K562 (cell line): ENCODE results near the gene SPATA12. TPM values are rescaled to one million over a fixed set of nuclear protein-coding genes. Genes with fewer than 3 reads are reported as not detected.
A peak's percentile ranks its signal among the peaks of the same experiment; 100 is the strongest.

Experiments
- ARID1B ChIP-seq: fragments of 450-650 bp; IDR thresholded peaks from 2 replicates; pipeline ENCODE4 v1.6.1; 2016; ENCODE audit warnings: antibody characterized with exemption, mild to moderate bottlenecking, inconsistent platforms
- ATF7 ChIP-seq: fragments of 450-650 bp; IDR thresholded peaks from 2 replicates; pipeline ENCODE4 v1.7.1; 2014; ENCODE audit warnings: mild to moderate bottlenecking, moderate library complexity
- CTBP1 ChIP-seq: fragments of 450-650 bp; IDR thresholded peaks from 2 replicates; pipeline ENCODE4 v1.6.1; 2016; ENCODE audit warnings: borderline replicate concordance
- ELF1 ChIP-seq: fragments of 200-800 bp; sonication (Bioruptor generic); IDR thresholded peaks from 2 replicates; pipeline ENCODE4 v1.6.1; 2016; ENCODE audit warnings: missing genetic modification characterization, missing compliant biosample characterization
- ESRRA ChIP-seq: fragments of 450-650 bp; IDR thresholded peaks from 2 replicates; pipeline ENCODE4 v1.6.1; 2014; ENCODE audit warnings: low read depth, mild to moderate bottlenecking, moderate library complexity, borderline replicate concordance
- JUND ChIP-seq, 2 experiments: IDR thresholded peaks; 2 replicates in 1 of 2; 3 replicates in 1 of 2; pipeline ENCODE4 v1.6.1; 2011; ENCODE audit warnings: borderline replicate concordance in 2 of 2, low read depth in 2 of 2, low read length in 2 of 2, improper control_type of control experiment in 1 of 2, missing biosample characterization in 1 of 2, missing genetic modification characterization in 1 of 2, missing genetic modification reagents in 1 of 2
- KDM1A ChIP-seq, 2 experiments: fragments of 450-650 bp; IDR thresholded peaks; 2 replicates each; pipeline ENCODE4 v1.6.1; 2016; ENCODE audit warnings: mild to moderate bottlenecking in 2 of 2
- L3MBTL2 ChIP-seq: fragments of 450-650 bp; IDR thresholded peaks from 2 replicates; pipeline ENCODE4 v1.6.1; 2016; ENCODE audit warnings: mild to moderate bottlenecking, moderate library complexity
- MLLT1 ChIP-seq, 2 experiments: fragments of 450-650 bp; IDR thresholded peaks; 2 replicates each; pipeline ENCODE4 v1.6.1; 2016
- MYC ChIP-seq, 2 experiments: fragments of 250-450 bp in 1 of 2; sonication (Bioruptor Pico) in 1 of 2; IDR thresholded peaks; 2 replicates each; pipeline versions ENCODE4 v1.5.1 to v1.6.1; 2012 to 2021; ENCODE audit warnings: low read depth in 2 of 2, borderline replicate concordance in 1 of 2, improper control_type of control experiment in 1 of 2, low read length in 1 of 2, mild to moderate bottlenecking in 1 of 2, moderate library complexity in 1 of 2
- NBN ChIP-seq: fragments of 450-650 bp; IDR thresholded peaks from 2 replicates; pipeline ENCODE4 v1.6.1; 2016; ENCODE audit warnings: low read depth, mild to moderate bottlenecking
- NR2C2 ChIP-seq, 2 experiments: fragments of 200-800 bp in 1 of 2; sonication (Bioruptor generic) in 1 of 2; sonication (generic) in 1 of 2; formaldehyde crosslinking in 1 of 2; IDR thresholded peaks; 2 replicates each; pipeline versions ENCODE4 v1.6.1 to v1.8.0; 2016 to 2022; ENCODE audit warnings: mild to moderate bottlenecking in 1 of 2, missing compliant biosample characterization in 1 of 2, missing genetic modification characterization in 1 of 2, missing genetic modification reagents in 1 of 2
- NRF1 ChIP-seq, 2 experiments: fragments of 450-650 bp; IDR thresholded peaks in 1 of 2; conservative IDR thresholded peaks in 1 of 2; 2 replicates each; pipeline ENCODE4 v1.6.1; 2014; ENCODE audit warnings: mild to moderate bottlenecking in 2 of 2
- RAD51 ChIP-seq: fragments of 450-650 bp; IDR thresholded peaks from 2 replicates; pipeline ENCODE4 v1.7.1; 2016; ENCODE audit warnings: low read depth, mild to moderate bottlenecking, borderline replicate concordance
- ZNF384 ChIP-seq: IDR thresholded peaks from 2 replicates; pipeline ENCODE4 v1.6.1; 2012; ENCODE audit warnings: low read depth, low read length, improper control_type of control experiment
- ZNF780A ChIP-seq: fragments of 250-450 bp; sonication (Bioruptor Pico); IDR thresholded peaks from 2 replicates; pipeline ENCODE4 v1.5.0; 2021; ENCODE audit warnings: mild to moderate bottlenecking
- polyA plus RNA-seq, 8 experiments: library from polyadenylated mRNA; depleted of rRNA in 4 of 8; stranded (reverse) in 5 of 8; unstranded in 3 of 8; fragments of >200 nt; fragmentation: Nextera tagmentation in 2 of 8; fragmentation: Illumina TruSeq in 1 of 8; extraction: Ambion mirVana in 2 of 8; extraction: Trizol in 1 of 8; gene quantifications; 2 replicates each; pipeline versions ENCODE4 v1.2.1 to v1.2.3, GENCODE V29; 2011 to 2014; ENCODE audit warnings: inconsistent platforms in 1 of 8, missing spikeins in 1 of 8
- total RNA-seq, 7 experiments: library from RNA; depleted of rRNA in 6 of 7; stranded (reverse); fragments of >200 nt in 6 of 7; fragmentation: Illumina TruSeq in 2 of 7; extraction: Trizol in 2 of 7; gene quantifications; 2 replicates each; pipeline versions ENCODE4 v1.2.1 to v1.2.3, GENCODE V29; 2011 to 2021; ENCODE audit warnings: low replicate concordance in 1 of 7
- TF ChIP-seq, protein P1 (sequence below): fragments of 450-650 bp; IDR thresholded peaks from 2 replicates; pipeline ENCODE4 v1.6.1; 2017; ENCODE audit warnings: mild to moderate bottlenecking, moderate library complexity
- TF ChIP-seq, protein P2 (sequence below): fragments of 250-450 bp; sonication (Bioruptor Pico); IDR thresholded peaks from 2 replicates; pipeline ENCODE4 v1.5.0; 2021; ENCODE audit warnings: mild to moderate bottlenecking, moderate library complexity
- TF ChIP-seq, protein P3 (sequence below): conservative IDR thresholded peaks from 2 replicates; pipeline ENCODE4 v1.6.1; 2011; ENCODE audit warnings: low read depth, mild to moderate bottlenecking, low read length; ENCODE audit not compliant: control insufficient read depth

SPATA12 gene
- total and polyA plus RNA-seq, 9 of the 15 experiments (the other 6 are each of a cell fraction or from before 2014, with no cell fraction given) = not detected

DNA sequence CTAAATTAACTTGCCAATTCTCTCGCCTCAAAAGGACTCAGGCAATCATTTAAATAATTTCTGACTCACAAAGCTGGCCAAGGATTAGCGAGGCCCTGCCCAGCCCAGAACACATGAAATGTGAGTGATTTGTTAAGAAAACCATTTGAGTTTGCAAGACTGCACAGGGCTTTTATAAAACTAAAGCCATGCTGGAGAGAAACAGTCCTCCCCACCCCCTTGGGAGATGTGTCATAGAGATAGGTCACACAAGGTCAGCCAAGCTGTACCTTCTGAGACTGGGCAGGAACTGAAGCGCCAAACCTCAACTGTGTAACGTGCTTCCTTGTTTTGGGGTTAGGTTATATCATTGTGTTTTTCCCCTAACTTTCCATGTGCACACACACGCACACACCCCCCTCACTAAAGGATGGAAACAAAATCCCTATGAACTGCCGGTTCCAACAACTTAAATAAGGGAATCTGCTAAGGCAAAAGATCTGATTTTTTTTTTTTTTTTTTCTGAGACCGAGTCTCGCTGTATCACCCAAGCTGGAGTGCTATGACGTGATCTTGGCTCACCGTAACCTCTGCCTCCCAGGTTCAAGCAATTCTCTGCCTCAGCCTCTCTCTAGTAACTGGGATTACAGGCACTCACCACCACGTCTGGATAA, 8.1 kb downstream of the SPATA12 start (continued):
- TF ChIP-seq, protein P1, sequence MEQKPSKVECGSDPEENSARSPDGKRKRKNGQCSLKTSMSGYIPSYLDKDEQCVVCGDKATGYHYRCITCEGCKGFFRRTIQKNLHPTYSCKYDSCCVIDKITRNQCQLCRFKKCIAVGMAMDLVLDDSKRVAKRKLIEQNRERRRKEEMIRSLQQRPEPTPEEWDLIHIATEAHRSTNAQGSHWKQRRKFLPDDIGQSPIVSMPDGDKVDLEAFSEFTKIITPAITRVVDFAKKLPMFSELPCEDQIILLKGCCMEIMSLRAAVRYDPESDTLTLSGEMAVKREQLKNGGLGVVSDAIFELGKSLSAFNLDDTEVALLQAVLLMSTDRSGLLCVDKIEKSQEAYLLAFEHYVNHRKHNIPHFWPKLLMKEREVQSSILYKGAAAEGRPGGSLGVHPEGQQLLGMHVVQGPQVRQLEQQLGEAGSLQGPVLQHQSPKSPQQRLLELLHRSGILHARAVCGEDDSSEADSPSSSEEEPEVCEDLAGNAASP = 0 out of 2 replicates have a peak, but pooled peaks have one; percentile 41
- TF ChIP-seq ZNF384 (peak; percentile 55; the same call in 1 of the 2 replicates), MYC (IDR thresholded peaks at IDR 0.05; ENCODE audit: low read depth, low read length) (peak; percentile 40; the same call in 1 of the 2 replicates), MYC (CRISPR knock-in tag; IDR thresholded peaks at IDR 0.05; ENCODE audit: borderline replicate concordance, low read depth) (no peak), NBN (0 out of 2 replicates have a peak, but pooled peaks have one; percentile 21), ELF1 (tag) (0 out of 2 replicates have a peak, but pooled peaks have one; percentile 11), ZNF780A (CRISPR knock-in tag) (no peak), L3MBTL2 (peak; percentile 35; the same call in 1 of the 2 replicates), ATF7 (peak; percentile 61; the same call in 1 of the 2 replicates), ARID1B (peak; percentile 26; the same call in 1 of the 2 replicates), JUND (IDR thresholded peaks at IDR 0.05; ENCODE audit: borderline replicate concordance, low read depth, low read length) (peak; percentile 76), JUND (tag; IDR thresholded peaks at IDR 0.05; ENCODE audit: borderline replicate concordance, low read depth, low read length) (peak; percentile 79; the same call in 2 of the 3 replicates), NRF1 (conservative IDR thresholded peaks at IDR 0.05 in 1 of 2, IDR thresholded peaks at IDR 0.05 in 1 of 2) (peak in 1 of 2 experiments; percentile 28; a peak in 1 of 4 replicates), CTBP1 (peak; percentile 35; the same call in 1 of the 2 replicates), KDM1A (IDR thresholded peaks at IDR 0.05) (0 out of 4 replicates have a peak, but pooled peaks of 1 of the 2 experiments have one; percentile 14), RAD51 (no peak), NR2C2 (CRISPR knock-in tag; IDR thresholded peaks at IDR 0.05) (no peak), NR2C2 (tag; IDR thresholded peaks at IDR 0.05) (peak; percentile 76), ESRRA (peak; percentile 94), MLLT1 (IDR thresholded peaks at IDR 0.05) (no peak)
- TF ChIP-seq, protein P2, sequence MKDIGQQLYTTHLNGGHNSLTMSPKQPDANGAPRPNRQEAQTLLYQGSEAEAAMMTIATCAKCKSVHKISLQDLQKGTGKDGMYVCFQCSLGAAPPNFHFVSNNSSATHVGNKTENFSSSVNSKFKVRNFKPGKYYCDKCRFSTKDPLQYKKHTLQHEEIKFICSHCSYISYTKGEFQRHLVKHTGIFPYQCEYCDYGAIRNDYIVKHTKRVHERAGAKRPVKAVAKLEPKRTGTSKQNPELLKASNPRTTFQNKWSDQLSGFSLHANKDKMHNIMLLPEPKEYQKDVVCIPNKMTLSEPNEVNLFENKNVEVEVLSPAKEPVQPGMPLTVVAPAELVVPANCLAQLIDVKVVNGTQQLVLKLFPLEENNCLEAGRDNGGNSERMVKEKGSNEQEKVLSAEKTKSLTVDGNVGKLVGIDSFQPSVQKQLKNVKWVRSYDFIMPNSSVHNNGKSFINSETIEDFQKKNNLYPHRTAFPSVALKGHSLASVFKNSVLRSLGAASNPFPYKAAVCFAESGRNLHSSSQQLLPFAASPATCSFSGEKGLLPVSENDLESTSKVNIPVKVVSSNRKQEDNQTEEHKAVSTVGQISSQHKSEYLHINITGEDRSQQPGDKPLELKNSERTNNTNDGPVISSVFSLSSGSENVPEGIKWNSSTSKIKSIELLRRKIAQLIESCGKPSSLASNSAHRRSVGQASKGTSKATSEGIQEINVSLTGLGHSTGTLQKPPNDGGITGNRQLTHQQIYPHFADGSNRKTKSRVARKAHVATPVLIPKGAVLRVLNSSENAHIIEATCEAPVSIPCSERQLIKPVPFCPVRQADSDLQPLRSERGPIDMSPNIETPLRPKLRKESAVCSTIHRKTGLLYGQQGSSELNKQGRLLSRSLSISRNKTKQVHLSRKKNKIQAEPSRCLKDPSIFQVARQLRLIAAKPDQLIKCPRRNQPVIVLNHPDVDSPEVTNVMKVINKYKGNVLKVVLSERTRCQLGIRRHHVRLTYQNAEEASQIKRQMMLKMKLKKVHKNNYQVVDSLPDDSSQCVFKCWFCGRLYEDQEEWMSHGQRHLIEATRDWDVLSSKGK (CRISPR knock-in tag) = no peak
- TF ChIP-seq, protein P3, sequence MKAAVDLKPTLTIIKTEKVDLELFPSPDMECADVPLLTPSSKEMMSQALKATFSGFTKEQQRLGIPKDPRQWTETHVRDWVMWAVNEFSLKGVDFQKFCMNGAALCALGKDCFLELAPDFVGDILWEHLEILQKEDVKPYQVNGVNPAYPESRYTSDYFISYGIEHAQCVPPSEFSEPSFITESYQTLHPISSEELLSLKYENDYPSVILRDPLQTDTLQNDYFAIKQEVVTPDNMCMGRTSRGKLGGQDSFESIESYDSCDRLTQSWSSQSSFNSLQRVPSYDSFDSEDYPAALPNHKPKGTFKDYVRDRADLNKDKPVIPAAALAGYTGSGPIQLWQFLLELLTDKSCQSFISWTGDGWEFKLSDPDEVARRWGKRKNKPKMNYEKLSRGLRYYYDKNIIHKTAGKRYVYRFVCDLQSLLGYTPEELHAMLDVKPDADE = no peak
